GM13976 (cell line): ENCODE data around the gene TUBGCP6.

ENCODE experiments used
- DNase-seq: peaks from one replicate; pipeline ENCODE4 v3.0.0; 2012; ENCODE audit warnings: low spot score
- in situ Hi-C: fragments of 300-500 bp; cut with MboI; formaldehyde crosslinking; loops from one replicate; pipeline ENCODE4 v1.12.0; 2022; ENCODE audit warnings: low sequenced_read_pairs, mixed read lengths, inconsistent platforms; ENCODE audit not compliant: unreplicated experiment
- TF ChIP-seq, protein P1 (sequence below): IDR thresholded peaks from 2 replicates; pipeline ENCODE4 v1.5.1; 2012; ENCODE audit warnings: borderline replicate concordance, mild to moderate bottlenecking; ENCODE audit not compliant: insufficient read depth; ENCODE audit errors: extremely low read depth, missing control alignments, control extremely low read depth

Gene TUBGCP6

DNA sequence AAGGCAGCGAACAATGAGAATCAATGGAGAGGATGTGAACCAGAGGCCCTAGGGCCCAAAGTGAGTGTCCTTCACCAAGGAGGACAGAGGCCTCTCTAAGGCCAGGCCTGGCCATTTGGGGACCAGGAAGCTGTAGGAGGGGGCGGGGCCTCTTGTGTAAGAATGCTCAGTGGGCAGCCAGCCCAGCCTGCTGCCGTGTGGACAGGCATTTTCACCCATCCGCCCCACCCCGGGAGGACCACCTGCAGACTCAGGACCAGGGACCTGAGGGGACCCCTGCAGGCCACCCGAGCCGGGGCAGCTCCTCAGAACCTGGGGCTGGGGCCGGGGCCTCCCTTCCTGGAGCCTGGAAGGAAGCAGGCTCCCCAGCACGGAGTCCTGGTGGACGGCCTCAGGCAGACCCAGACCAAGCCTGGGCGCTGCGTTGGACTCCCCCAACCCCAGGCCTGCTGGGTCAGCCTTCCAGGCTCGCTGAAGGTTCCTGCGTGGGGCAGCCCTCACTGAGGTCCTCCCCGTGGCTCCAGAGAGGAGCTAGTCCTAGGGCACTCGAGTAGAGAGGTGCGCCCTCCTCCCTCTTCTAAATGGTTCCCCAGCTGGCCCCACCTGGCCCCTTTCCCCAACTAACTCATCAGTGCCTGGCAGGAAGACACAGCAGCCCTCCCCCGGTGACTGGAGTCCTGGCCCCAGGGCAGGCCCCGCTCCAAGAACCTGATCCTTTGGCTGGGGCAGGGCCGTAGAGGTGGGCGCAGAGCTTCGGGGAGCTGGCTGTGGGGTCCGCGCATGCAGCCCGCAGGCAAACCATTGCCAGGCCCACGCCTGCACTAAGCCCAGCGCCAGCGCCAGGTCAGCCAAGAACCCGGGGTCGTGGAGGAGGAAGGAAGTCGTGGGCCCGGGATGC, 60.6 kb downstream of the TUBGCP6 start:
- in situ Hi-C loops: no loop called here
- TF ChIP-seq, protein P1, sequence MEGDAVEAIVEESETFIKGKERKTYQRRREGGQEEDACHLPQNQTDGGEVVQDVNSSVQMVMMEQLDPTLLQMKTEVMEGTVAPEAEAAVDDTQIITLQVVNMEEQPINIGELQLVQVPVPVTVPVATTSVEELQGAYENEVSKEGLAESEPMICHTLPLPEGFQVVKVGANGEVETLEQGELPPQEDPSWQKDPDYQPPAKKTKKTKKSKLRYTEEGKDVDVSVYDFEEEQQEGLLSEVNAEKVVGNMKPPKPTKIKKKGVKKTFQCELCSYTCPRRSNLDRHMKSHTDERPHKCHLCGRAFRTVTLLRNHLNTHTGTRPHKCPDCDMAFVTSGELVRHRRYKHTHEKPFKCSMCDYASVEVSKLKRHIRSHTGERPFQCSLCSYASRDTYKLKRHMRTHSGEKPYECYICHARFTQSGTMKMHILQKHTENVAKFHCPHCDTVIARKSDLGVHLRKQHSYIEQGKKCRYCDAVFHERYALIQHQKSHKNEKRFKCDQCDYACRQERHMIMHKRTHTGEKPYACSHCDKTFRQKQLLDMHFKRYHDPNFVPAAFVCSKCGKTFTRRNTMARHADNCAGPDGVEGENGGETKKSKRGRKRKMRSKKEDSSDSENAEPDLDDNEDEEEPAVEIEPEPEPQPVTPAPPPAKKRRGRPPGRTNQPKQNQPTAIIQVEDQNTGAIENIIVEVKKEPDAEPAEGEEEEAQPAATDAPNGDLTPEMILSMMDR: no peak
- DNase-seq: no peak

DNA sequence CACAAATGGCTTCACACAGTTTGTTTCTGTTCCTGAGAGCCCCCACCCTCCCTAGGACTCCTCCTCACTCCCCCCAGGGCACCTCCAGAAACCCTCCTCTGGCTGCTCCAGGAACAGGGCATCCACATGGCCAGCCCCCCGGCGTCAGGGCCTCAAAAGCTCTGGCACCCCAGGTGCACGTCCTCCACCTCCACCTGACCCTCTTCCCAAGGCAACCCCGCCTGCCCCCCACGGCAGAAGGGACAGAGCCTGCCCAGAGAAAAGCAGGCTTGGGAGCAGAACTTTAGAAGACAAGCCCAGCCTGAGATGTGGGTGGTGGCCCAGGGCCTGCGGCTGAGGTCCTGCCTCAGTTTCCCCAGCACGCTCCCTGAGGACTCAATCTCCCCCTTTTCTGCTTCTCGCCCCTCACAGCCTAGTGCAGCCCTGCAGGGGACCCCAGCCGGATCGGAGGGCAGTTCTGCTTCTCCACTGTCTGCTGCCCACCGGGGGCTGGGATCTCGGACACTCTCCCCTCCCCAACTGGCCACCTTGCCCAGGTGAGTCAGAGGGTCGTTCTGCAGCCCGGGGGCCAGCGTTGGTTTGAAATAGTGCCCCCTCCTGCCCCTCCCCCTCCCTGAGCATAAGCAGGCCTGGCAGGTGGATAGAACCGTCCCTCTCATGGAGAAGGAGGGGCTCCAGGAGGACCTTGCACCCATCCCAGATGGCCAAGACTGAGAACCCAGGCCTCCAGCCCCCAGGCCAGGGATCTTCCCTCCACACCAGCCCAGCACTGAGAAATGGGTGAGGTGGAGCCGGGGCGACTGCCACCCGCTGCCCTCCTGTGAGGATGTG, 61.5 kb downstream of the TUBGCP6 start:
- TF ChIP-seq, protein P1: no peak
- no peak for DNase-seq
- in situ Hi-C loops: no loop called here

DNA sequence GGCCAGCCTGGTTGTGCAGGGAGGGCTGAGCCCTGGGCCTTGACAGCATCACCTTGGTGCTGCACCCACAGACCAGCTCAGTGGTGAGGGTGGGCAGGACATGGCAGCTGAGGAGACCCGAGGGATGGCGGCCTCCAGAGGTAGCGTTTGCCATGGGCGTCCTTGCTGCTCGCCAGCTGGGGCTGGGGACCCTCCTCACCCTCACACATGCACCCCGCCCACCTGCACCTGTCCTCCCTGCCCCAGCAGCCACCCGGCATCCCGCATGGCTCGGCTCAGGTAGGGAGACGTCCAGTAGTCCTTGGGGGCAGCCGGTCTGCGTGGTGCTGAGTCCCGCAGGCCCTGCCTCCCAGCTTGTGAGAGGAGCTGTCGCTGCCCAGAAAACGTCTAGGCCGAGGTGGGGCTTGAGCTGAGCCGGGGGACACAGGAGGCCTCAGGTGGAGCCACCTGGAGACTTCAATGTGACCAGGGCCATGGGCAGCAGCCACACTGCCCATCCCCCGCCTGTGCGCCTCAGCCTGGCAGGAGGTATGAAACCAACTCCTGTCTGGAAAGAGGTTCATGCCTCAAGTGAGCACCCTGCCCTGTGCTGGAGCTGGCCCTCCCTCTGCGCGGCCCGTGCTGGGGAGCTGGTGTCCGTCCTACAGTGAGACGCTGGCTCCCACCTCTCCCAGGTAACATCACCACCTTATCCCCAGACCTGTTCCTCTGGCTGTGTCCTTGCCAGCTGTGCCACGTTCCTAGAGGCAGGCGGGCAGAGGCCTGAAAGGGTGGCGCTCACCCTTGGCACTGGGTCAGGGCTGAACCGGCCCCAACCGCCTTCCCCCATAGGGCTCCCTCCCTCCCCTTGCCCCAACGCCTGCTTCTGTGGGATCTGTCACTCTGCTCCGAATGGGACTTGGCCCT, 62.4 kb downstream of the TUBGCP6 start:
- in situ Hi-C loops: no loop called here
- TF ChIP-seq, protein P1: no peak
- no peak for DNase-seq

DNA sequence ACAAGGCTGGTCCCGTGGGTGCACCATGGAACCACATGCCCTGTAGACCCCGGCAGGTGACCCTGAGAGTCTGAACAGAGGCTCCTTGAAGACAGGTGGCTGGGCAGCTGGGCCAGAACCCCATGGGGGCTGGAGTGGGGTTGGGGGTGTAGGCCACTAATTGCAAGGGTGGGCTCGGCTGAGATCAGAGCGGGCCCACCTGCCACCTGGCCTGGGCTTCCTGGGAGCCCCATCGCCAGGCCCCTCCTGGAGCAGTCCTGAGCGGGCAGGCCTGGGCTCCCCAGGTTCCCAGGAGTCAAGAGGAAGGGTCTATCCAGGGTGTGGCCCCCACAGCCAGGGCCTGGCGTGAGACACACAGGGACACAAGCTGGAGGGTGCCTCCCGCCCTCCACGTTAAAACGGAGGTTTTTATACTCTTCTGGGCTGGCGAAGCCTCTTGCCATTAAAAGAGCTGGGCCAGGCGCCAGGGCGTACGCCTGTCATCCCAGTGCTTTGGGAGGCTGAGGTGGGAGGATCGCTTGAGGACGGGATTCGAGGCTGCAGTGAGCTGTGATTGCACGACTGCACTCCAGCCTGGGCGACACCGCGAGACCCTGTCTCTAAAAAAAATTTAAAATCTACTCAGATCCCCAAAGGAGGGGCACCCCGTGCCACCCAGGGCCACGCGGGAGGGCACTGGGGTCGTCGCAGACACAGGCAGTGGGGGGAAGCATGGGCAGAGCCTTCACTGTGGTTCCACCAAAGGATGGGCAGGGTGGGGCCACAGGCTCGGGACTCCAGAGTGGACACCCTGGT, 63.9 kb downstream of the TUBGCP6 start:
- TF ChIP-seq, protein P1: no peak
- DNase-seq: no peak
- in situ Hi-C loops: no loop called here

DNA sequence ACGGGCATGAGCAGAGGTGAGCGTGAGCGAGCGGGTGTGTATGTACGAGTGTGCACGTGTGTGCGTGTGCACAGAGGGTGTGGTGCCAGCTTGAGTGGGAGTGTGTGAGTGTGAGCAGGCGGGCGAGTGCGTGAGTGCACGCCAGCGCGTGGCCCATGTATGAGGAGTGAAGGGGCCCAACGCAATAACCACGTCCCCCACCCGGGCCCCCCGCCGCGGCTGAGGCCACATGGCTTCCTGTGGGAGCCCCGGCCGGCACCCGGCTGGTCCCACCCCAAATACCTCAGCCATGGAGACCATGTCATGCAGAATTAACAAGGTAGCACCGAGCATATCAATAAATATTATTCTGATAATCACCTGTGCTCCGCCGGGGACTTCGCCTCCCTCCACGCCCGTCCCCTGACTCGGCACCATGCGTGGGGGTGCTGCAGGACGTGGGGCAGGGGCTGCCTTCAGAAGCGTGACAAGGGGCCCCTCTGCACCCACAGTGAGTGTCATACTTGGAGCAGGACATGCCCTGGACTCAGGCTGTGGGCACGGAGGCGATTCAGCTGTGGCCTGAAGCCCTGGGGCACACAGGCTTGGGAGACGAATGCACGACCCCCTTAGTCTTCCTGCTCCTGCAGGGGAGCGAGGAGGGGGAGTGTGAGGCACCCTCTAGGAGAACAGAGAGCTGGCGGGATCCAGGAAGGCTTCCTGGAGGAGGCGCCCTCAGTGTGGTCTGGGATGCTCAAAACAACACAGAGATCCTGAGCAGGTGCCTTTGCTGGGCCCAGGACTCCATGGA, 64.7 kb downstream of the TUBGCP6 start:
- in situ Hi-C loops: no loop called here
- TF ChIP-seq, protein P1: no peak
- no peak for DNase-seq
